OCI-LY3 (cell line): ENCODE data around the gene HEATR3.

Experiments
- EZH2phosphoT487 ChIP-seq: fragments of 200-600 bp; shearing (Covaris generic); IDR thresholded peaks from 2 replicates; pipeline ENCODE4 v1.6.1; 2018; ENCODE audit warnings: antibody characterized with exemption, mixed run types, low read depth
- TF ChIP-seq, protein P1 (sequence below): fragments of 200-600, 300-600 bp; sonication (generic); IDR thresholded peaks from 2 replicates; pipeline ENCODE4 v1.5.1; 2014; ENCODE audit warnings: antibody characterized with exemption, low read length, low read depth

DNA sequence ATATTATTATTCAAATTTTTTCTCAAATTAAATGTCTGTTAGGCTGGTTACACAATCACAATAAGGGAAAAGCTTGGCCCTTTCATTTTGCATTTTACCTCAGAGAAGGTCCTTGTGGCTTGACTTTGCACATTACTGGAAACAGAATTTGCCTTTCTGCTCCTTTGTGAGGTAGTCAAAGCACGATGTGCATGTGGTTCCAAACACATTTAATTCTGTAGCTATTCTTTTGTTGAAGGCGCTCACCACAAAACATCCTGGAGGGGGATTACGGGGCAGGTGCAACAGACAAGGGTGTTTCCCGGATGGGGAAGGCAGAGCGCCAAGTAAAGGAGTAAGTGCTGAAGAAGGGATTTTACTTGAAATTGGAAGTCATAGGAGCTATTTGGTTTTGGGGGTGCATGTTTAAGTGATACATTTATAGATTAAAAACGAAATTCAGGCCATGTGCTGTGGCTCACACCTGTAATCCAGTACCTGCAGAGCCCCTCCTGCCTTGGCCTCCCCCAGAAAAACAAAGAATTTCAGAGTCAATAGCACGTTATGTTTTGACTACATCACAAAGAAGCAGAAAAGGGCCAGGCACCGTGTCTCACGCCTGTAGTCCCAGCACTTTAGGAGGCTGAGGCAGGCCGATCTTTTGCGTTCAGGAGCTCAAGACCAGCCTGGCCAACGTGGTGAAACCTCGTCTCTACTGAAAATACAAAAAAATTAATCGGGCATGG, 56.1 kb downstream of the HEATR3 start:
- TF ChIP-seq, protein P1, sequence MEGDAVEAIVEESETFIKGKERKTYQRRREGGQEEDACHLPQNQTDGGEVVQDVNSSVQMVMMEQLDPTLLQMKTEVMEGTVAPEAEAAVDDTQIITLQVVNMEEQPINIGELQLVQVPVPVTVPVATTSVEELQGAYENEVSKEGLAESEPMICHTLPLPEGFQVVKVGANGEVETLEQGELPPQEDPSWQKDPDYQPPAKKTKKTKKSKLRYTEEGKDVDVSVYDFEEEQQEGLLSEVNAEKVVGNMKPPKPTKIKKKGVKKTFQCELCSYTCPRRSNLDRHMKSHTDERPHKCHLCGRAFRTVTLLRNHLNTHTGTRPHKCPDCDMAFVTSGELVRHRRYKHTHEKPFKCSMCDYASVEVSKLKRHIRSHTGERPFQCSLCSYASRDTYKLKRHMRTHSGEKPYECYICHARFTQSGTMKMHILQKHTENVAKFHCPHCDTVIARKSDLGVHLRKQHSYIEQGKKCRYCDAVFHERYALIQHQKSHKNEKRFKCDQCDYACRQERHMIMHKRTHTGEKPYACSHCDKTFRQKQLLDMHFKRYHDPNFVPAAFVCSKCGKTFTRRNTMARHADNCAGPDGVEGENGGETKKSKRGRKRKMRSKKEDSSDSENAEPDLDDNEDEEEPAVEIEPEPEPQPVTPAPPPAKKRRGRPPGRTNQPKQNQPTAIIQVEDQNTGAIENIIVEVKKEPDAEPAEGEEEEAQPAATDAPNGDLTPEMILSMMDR, result no peak
- TF ChIP-seq EZH2phosphoT487, result no peak
